ENCODE measurements around the gene ANKRD27.
A peak's percentile ranks its signal among the peaks of the same experiment; 100 is the strongest.
"Not testable (repeated sequence)": the region's sequence is repeated elsewhere in the genome, so short reads cannot be mapped to it uniquely, and the experiment has no call there.

The ANKRD27 gene

DNA sequence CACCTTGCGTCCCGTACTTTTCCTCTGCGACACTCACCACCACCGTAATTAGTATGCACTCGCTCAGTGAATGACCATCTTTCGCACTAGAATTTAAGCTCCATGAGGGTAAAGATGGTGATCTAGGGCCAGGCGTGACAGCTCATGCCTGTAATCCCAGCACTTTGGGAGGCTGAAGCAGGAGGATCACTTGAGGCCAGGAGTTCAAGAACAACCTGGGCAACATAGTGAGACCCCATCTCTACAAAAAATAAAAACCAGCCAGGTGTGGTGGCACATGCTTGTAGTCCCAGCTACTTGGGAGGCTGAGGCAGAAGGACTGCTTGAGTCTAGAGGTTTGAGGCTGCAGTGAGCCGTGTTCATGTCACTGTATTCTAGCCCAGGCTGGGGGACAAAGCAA, 18.6 kb downstream of the ANKRD27 start:
- H3K4me1 ChIP-seq (ENCODE audit: control insufficient read depth, insufficient read depth, low read length, poor library complexity, severe bottlenecking); H3K4me3 ChIP-seq (ENCODE audit: insufficient read depth, low read depth, low read length, poor library complexity, severe bottlenecking); H3K27ac ChIP-seq (ENCODE audit: insufficient read depth, low read length, poor library complexity, severe bottlenecking); H3K27me3 ChIP-seq (replicated peaks; ENCODE audit: control insufficient read depth, insufficient read depth, low read length, poor library complexity, severe bottlenecking); H3K9me3 ChIP-seq (ENCODE audit: control insufficient read depth, low read length); DNase-seq: not testable (repeated sequence)
- peaks cover 22% of the 10 kb centered on the region for H3K36me3 ChIP-seq (ENCODE audit: control insufficient read depth, insufficient read depth, low read length)

GRCh38 chr19:32653599-32653915, 21.4 kb downstream of the ANKRD27 start:
- Histone ChIP-seq H3K27me3 (replicated peaks; ENCODE audit: control insufficient read depth, insufficient read depth, low read length, poor library complexity, severe bottlenecking) (no peaks in the 10 kb centered on the region), H3K4me1 (ENCODE audit: control insufficient read depth, insufficient read depth, low read length, poor library complexity, severe bottlenecking) (no peaks in the 10 kb centered on the region), H3K36me3 (ENCODE audit: control insufficient read depth, insufficient read depth, low read length) (peaks cover 29% of the 10 kb centered on the region), H3K27ac (ENCODE audit: insufficient read depth, low read length, poor library complexity, severe bottlenecking) (no peak overlapping the region), H3K9me3 (ENCODE audit: control insufficient read depth, low read length) (no peaks in the 10 kb centered on the region), H3K4me3 (ENCODE audit: insufficient read depth, low read depth, low read length, poor library complexity, severe bottlenecking) (no peak overlapping the region)
- no peak for DNase-seq

GRCh38 chr19:32652894-32653598, 21.9 kb downstream of the ANKRD27 start:
- no peak for DNase-seq
- no peak overlapping the region for H3K4me3 ChIP-seq (ENCODE audit: insufficient read depth, low read depth, low read length, poor library complexity, severe bottlenecking)

GRCh38 chr19:32652331-32652730, 22.6 kb downstream of the ANKRD27 start:
- DNase-seq; H3K4me1 ChIP-seq (ENCODE audit: control insufficient read depth, insufficient read depth, low read length, poor library complexity, severe bottlenecking); H3K27me3 ChIP-seq (replicated peaks; ENCODE audit: control insufficient read depth, insufficient read depth, low read length, poor library complexity, severe bottlenecking); H3K27ac ChIP-seq (ENCODE audit: insufficient read depth, low read length, poor library complexity, severe bottlenecking); H3K9me3 ChIP-seq (ENCODE audit: control insufficient read depth, low read length); H3K4me3 ChIP-seq (ENCODE audit: insufficient read depth, low read depth, low read length, poor library complexity, severe bottlenecking): not testable (repeated sequence)
- peaks cover 31% of the 10 kb centered on the region for H3K36me3 ChIP-seq (ENCODE audit: control insufficient read depth, insufficient read depth, low read length)

More at GRCh38 chr19:32652894-32653598, 21.9 kb downstream of the ANKRD27 start:
- H3K36me3 ChIP-seq (ENCODE audit: control insufficient read depth, insufficient read depth, low read length), result peaks cover 25% of the 10 kb centered on the region
- H3K27ac ChIP-seq (ENCODE audit: insufficient read depth, low read length, poor library complexity, severe bottlenecking), result no peak overlapping the region
- H3K27me3 ChIP-seq (replicated peaks; ENCODE audit: control insufficient read depth, insufficient read depth, low read length, poor library complexity, severe bottlenecking), result no peaks in the 10 kb centered on the region
- H3K9me3 ChIP-seq (ENCODE audit: control insufficient read depth, low read length), result no peaks in the 10 kb centered on the region
- no peaks in the 10 kb centered on the region for H3K4me1 ChIP-seq (ENCODE audit: control insufficient read depth, insufficient read depth, low read length, poor library complexity, severe bottlenecking)

- Histone ChIP-seq H3K36me3 (ENCODE audit: control insufficient read depth, insufficient read depth, low read length) (peaks cover 33% of the 10 kb centered on the region), H3K27me3 (replicated peaks; ENCODE audit: control insufficient read depth, insufficient read depth, low read length, poor library complexity, severe bottlenecking) (no peaks in the 10 kb centered on the region), H3K4me1 (ENCODE audit: control insufficient read depth, insufficient read depth, low read length, poor library complexity, severe bottlenecking) (no peaks in the 10 kb centered on the region), H3K4me3 (ENCODE audit: insufficient read depth, low read depth, low read length, poor library complexity, severe bottlenecking) (no peak overlapping the region), H3K27ac (ENCODE audit: insufficient read depth, low read length, poor library complexity, severe bottlenecking) (no peak overlapping the region), H3K9me3 (ENCODE audit: control insufficient read depth, low read length) (no peaks in the 10 kb centered on the region)
- no peak for DNase-seq
Measured at GRCh38 chr19:32651729-32652140, 23.2 kb downstream of the ANKRD27 start.

DNA sequence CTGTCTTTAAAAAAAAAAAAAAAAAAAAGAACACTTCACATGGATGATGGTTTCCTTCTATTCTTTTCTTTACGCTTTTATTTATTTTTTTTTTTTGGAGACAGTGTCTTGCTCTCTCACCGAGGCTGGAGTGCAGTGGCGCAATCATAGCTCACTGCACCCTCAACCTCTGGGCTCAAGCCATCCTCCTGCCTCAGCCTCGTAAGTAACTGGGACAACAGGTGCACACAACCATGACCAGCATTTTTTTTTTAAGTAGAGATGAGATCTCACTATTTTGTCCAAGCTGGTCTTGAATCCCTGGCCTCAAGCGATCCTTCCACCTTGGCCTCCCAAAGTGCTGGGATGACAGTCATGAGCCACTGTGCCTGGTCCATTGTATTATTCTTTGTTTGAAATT, 24.3 kb downstream of the ANKRD27 start:
- Histone ChIP-seq H3K27me3 (replicated peaks; ENCODE audit: control insufficient read depth, insufficient read depth, low read length, poor library complexity, severe bottlenecking) (no peaks in the 10 kb centered on the region), H3K4me3 (ENCODE audit: insufficient read depth, low read depth, low read length, poor library complexity, severe bottlenecking) (no peak overlapping the region), H3K4me1 (ENCODE audit: control insufficient read depth, insufficient read depth, low read length, poor library complexity, severe bottlenecking) (no peaks in the 10 kb centered on the region), H3K36me3 (ENCODE audit: control insufficient read depth, insufficient read depth, low read length) (peaks cover 33% of the 10 kb centered on the region), H3K9me3 (ENCODE audit: control insufficient read depth, low read length) (no peaks in the 10 kb centered on the region), H3K27ac (ENCODE audit: insufficient read depth, low read length, poor library complexity, severe bottlenecking) (no peak overlapping the region)
- no peak for DNase-seq

GRCh38 chr19:32649751-32650150, 25.2 kb downstream of the ANKRD27 start:
- H3K9me3 ChIP-seq (ENCODE audit: control insufficient read depth, low read length), result no peaks in the 10 kb centered on the region
- H3K27ac ChIP-seq (ENCODE audit: insufficient read depth, low read length, poor library complexity, severe bottlenecking), result no peak overlapping the region
- no peaks in the 10 kb centered on the region for H3K4me1 ChIP-seq (ENCODE audit: control insufficient read depth, insufficient read depth, low read length, poor library complexity, severe bottlenecking)
- peaks cover 27% of the 10 kb centered on the region for H3K36me3 ChIP-seq (ENCODE audit: control insufficient read depth, insufficient read depth, low read length)
- DNase-seq, result no peak
- no peaks in the 10 kb centered on the region for H3K27me3 ChIP-seq (replicated peaks; ENCODE audit: control insufficient read depth, insufficient read depth, low read length, poor library complexity, severe bottlenecking)
- H3K4me3 ChIP-seq (ENCODE audit: insufficient read depth, low read depth, low read length, poor library complexity, severe bottlenecking), result no peak overlapping the region

DNA sequence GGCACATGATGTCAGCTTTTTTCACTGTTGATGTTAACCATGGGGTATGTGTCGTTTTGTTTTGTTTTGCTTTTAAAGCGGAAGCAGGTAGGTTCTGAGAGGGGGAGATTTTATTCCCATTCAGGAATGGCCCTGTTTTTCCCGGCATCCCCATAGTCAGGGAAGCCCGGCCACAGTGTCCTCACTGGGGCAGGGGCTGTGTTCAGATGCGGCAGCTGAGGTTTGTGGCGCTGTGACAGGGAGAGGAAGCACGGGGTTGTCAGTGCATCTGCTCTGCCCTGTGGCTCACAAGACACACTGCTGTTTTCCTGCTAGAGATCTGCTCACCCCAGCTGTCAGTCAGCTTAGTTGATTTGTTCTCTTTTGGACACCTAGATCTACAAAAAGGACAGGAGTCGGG, 27.6 kb downstream of the ANKRD27 start:
- no peaks in the 10 kb centered on the region for H3K9me3 ChIP-seq (ENCODE audit: control insufficient read depth, low read length)
- H3K4me1 ChIP-seq (ENCODE audit: control insufficient read depth, insufficient read depth, low read length, poor library complexity, severe bottlenecking), result peaks cover 12% of the 10 kb centered on the region
- no peak for DNase-seq
- H3K4me3 ChIP-seq (ENCODE audit: insufficient read depth, low read depth, low read length, poor library complexity, severe bottlenecking), result no peak overlapping the region
- H3K27ac ChIP-seq (ENCODE audit: insufficient read depth, low read length, poor library complexity, severe bottlenecking), result no peak overlapping the region
- no peaks in the 10 kb centered on the region for H3K27me3 ChIP-seq (replicated peaks; ENCODE audit: control insufficient read depth, insufficient read depth, low read length, poor library complexity, severe bottlenecking)
- H3K36me3 ChIP-seq (ENCODE audit: control insufficient read depth, insufficient read depth, low read length), result peaks cover 21% of the 10 kb centered on the region

GRCh38 chr19:32646556-32646955, 28.4 kb downstream of the ANKRD27 start:
- H3K27ac ChIP-seq (ENCODE audit: insufficient read depth, low read length, poor library complexity, severe bottlenecking), result no peak overlapping the region
- DNase-seq, result no peak
- no peaks in the 10 kb centered on the region for H3K9me3 ChIP-seq (ENCODE audit: control insufficient read depth, low read length)
- H3K4me1 ChIP-seq (ENCODE audit: control insufficient read depth, insufficient read depth, low read length, poor library complexity, severe bottlenecking), result peaks cover 12% of the 10 kb centered on the region
- H3K4me3 ChIP-seq (ENCODE audit: insufficient read depth, low read depth, low read length, poor library complexity, severe bottlenecking), result no peak overlapping the region
- H3K36me3 ChIP-seq (ENCODE audit: control insufficient read depth, insufficient read depth, low read length), result peaks cover 21% of the 10 kb centered on the region
- no peaks in the 10 kb centered on the region for H3K27me3 ChIP-seq (replicated peaks; ENCODE audit: control insufficient read depth, insufficient read depth, low read length, poor library complexity, severe bottlenecking)

DNA sequence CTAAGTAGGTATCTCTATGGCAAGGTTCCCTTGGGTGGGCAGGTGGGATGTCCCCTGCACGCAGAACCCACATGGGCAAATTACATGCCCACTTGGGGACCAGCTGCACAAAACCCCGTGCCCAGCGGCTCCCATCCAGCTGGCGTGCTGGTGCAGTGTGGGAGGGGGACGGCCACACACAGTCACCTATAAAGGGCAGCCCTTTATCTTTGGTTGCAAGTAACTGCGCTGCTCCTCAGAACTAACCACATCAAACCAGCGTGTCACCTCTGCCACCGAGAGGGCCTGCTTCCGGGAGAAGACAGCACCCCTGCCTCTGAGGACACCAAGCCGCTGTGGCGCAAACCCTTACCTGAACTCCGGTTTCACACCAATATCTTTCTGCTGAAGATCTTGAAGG, 32.2 kb downstream of the ANKRD27 start:
- peaks cover 12% of the 10 kb centered on the region for H3K4me1 ChIP-seq (ENCODE audit: control insufficient read depth, insufficient read depth, low read length, poor library complexity, severe bottlenecking)
- no peaks in the 10 kb centered on the region for H3K9me3 ChIP-seq (ENCODE audit: control insufficient read depth, low read length)
- H3K27me3 ChIP-seq (replicated peaks; ENCODE audit: control insufficient read depth, insufficient read depth, low read length, poor library complexity, severe bottlenecking), result no peaks in the 10 kb centered on the region
- peaks cover 30% of the 10 kb centered on the region for H3K36me3 ChIP-seq (ENCODE audit: control insufficient read depth, insufficient read depth, low read length)
- peak; percentile 36 to 44 (median 37) for DNase-seq
- no peak overlapping the region for H3K27ac ChIP-seq (ENCODE audit: insufficient read depth, low read length, poor library complexity, severe bottlenecking)
- H3K4me3 ChIP-seq (ENCODE audit: insufficient read depth, low read depth, low read length, poor library complexity, severe bottlenecking), result no peak overlapping the region
